SU-DHL-6 (cell line): Measurements from ENCODE around the gene FBN2.

Experiments used
- H2AFZ ChIP-seq: fragments of 200-600 bp; sonication (generic); 2 replicates; pipeline ENCODE4 v1.6.1; 2014; ENCODE audit warnings: low read depth, mild to moderate bottlenecking, moderate library complexity, mixed read lengths, antibody characterized with exemption, low read length; ENCODE audit not compliant: severe bottlenecking
- H3F3A ChIP-seq: fragments of 200-600 bp; shearing (Covaris generic); 2 replicates; pipeline ENCODE4 v1.6.0; 2016; ENCODE audit warnings: antibody characterized with exemption, mild to moderate bottlenecking; ENCODE audit not compliant: insufficient read depth
- H3K27ac ChIP-seq: fragments of 200-600 bp; sonication (generic); 2 replicates; pipeline ENCODE4 v1.5.1; 2016; ENCODE audit warnings: low read depth, mild to moderate bottlenecking, low read length, moderate library complexity, mixed read lengths
- H3K27me3 ChIP-seq: fragments of 200-600 bp; sonication (generic), shearing (Covaris generic); 2 replicates; pipeline ENCODE4 v1.6.0; 2014; ENCODE audit warnings: mild to moderate bottlenecking, low read length
- H3K36me3 ChIP-seq: fragments of 200-600 bp; sonication (generic); 2 replicates; pipeline ENCODE4 v1.6.1; 2014; ENCODE audit warnings: mild to moderate bottlenecking, low read length, mixed read lengths
- H3K4me2 ChIP-seq: fragments of 300-600, 200-600 bp; shearing (Covaris generic), sonication (generic); 2 replicates; pipeline ENCODE4 v1.6.0; 2014; ENCODE audit warnings: low read length, low read depth, mild to moderate bottlenecking; ENCODE audit not compliant: poor library complexity, severe bottlenecking
- H3K4me3 ChIP-seq: fragments of 200-600 bp; sonication (generic); 2 replicates; pipeline ENCODE4 v1.5.1; 2014; ENCODE audit warnings: antibody characterized with exemption, low read length, mild to moderate bottlenecking, mixed read lengths; ENCODE audit not compliant: insufficient read depth, poor library complexity, severe bottlenecking
- H3K79me2 ChIP-seq: fragments of 200-600 bp; sonication (generic); 2 replicates; pipeline ENCODE4 v1.6.1; 2014; ENCODE audit warnings: mild to moderate bottlenecking, low read length, moderate library complexity; ENCODE audit not compliant: insufficient read depth
- H3K9ac ChIP-seq: fragments of 200-600 bp; sonication (generic); 2 replicates; pipeline ENCODE4 v1.7.0; 2014; ENCODE audit warnings: mild to moderate bottlenecking, low read length
- H3K9me2 ChIP-seq: fragments of 200-600 bp; sonication (generic); replicated peaks from 2 replicates; pipeline ENCODE4 v1.6.1; 2014; ENCODE audit warnings: low read length; ENCODE audit not compliant: insufficient read depth
- H3K9me3 ChIP-seq: fragments of 200-600 bp; sonication (generic); 2 replicates; pipeline ENCODE4 v1.6.1; 2014; ENCODE audit warnings: low read length, mixed read lengths; ENCODE audit not compliant: insufficient read depth
- H4K20me1 ChIP-seq: fragments of 200-600 bp; sonication (generic); 2 replicates; pipeline ENCODE4 v1.6.1; 2014; ENCODE audit warnings: low read depth, mild to moderate bottlenecking, antibody characterized with exemption, low read length, moderate library complexity, mixed read lengths
- CTCF ChIP-seq: fragments of 200-600 bp; sonication (generic); IDR thresholded peaks from one replicate; pipeline ENCODE4 v1.5.1; 2017; ENCODE audit warnings: antibody characterized with exemption, mild to moderate bottlenecking, low read length, moderate library complexity; ENCODE audit not compliant: insufficient read depth, poor library complexity, severe bottlenecking
- EZH2phosphoT487 ChIP-seq: fragments of 200-600 bp; sonication (generic), shearing (Covaris generic); conservative IDR thresholded peaks from 2 replicates; pipeline ENCODE4 v1.6.1; 2018; ENCODE audit warnings: mild to moderate bottlenecking, antibody characterized with exemption, low read length, moderate library complexity, mixed read lengths

FBN2 gene

GRCh38 chr5:128412145-128412930, 125.7 kb downstream of the FBN2 start:
- no peaks in the 10 kb centered on the region for H3K9me2 ChIP-seq
- H3K9ac ChIP-seq = no peak overlapping the region
- H3K27me3 ChIP-seq = no peaks in the 10 kb centered on the region
- H3K9me3 ChIP-seq = no peaks in the 10 kb centered on the region
- H3K27ac ChIP-seq = no peak overlapping the region
- H3K4me2 ChIP-seq = no peak overlapping the region
- H4K20me1 ChIP-seq = no peaks in the 10 kb centered on the region
- TF ChIP-seq CTCF (no peak), EZH2phosphoT487 (no peak)
- no peaks in the 10 kb centered on the region for H3K79me2 ChIP-seq
- no peak overlapping the region for H3K4me3 ChIP-seq
- no peaks in the 10 kb centered on the region for H3K36me3 ChIP-seq
- no peaks in the 10 kb centered on the region for H3F3A ChIP-seq
- no peak overlapping the region for H2AFZ ChIP-seq

GRCh38 chr5:128409166-128409800, 128.8 kb downstream of the FBN2 start:
- TF ChIP-seq EZH2phosphoT487 (no peak), CTCF (no peak)
- H3K36me3 ChIP-seq = no peaks in the 10 kb centered on the region
- no peaks in the 10 kb centered on the region for H3F3A ChIP-seq
- no peak overlapping the region for H3K9ac ChIP-seq
- no peak overlapping the region for H3K4me3 ChIP-seq
- no peak overlapping the region for H3K4me2 ChIP-seq
- H3K9me2 ChIP-seq = no peaks in the 10 kb centered on the region
- H3K9me3 ChIP-seq = no peaks in the 10 kb centered on the region
- H3K27ac ChIP-seq = no peak overlapping the region
- no peaks in the 10 kb centered on the region for H4K20me1 ChIP-seq
- H3K79me2 ChIP-seq = no peaks in the 10 kb centered on the region
- no peak overlapping the region for H2AFZ ChIP-seq
- no peaks in the 10 kb centered on the region for H3K27me3 ChIP-seq

GRCh38 chr5:128408622-128409021, 129.4 kb downstream of the FBN2 start:
- H3K27ac ChIP-seq = no peak overlapping the region
- H3K9me2 ChIP-seq = no peaks in the 10 kb centered on the region
- no peak overlapping the region for H3K9ac ChIP-seq
- no peak for TF ChIP-seq EZH2phosphoT487
- TF ChIP-seq CTCF = no peak
- H3K4me3 ChIP-seq = no peak overlapping the region
- no peaks in the 10 kb centered on the region for H3K27me3 ChIP-seq
- no peaks in the 10 kb centered on the region for H3F3A ChIP-seq
- H3K36me3 ChIP-seq = no peaks in the 10 kb centered on the region
- no peaks in the 10 kb centered on the region for H3K9me3 ChIP-seq
- H4K20me1 ChIP-seq = no peaks in the 10 kb centered on the region
- H2AFZ ChIP-seq = no peak overlapping the region
- no peaks in the 10 kb centered on the region for H3K79me2 ChIP-seq
- H3K4me2 ChIP-seq = no peak overlapping the region
